A549 treated with RU486 at 1 μM for 4 hours (cell line): ENCODE measurements around the gene DCBLD1. TPM values are rescaled to one million over a fixed set of nuclear protein-coding genes. Genes with fewer than 3 reads are reported as not detected.

Experiments
- total RNA-seq: library from RNA; stranded (reverse); fragments of 200-300 nt; extraction: Qiagen RNA extraction; gene quantifications from 5 replicates; pipeline ENCODE4 v1.2.3, GENCODE V29; 2022; ENCODE audit warnings: low read depth

The DCBLD1 gene
- total RNA-seq, result 23.3 to 34.7 TPM (median 31.0 TPM) in 5 replicates

DNA sequence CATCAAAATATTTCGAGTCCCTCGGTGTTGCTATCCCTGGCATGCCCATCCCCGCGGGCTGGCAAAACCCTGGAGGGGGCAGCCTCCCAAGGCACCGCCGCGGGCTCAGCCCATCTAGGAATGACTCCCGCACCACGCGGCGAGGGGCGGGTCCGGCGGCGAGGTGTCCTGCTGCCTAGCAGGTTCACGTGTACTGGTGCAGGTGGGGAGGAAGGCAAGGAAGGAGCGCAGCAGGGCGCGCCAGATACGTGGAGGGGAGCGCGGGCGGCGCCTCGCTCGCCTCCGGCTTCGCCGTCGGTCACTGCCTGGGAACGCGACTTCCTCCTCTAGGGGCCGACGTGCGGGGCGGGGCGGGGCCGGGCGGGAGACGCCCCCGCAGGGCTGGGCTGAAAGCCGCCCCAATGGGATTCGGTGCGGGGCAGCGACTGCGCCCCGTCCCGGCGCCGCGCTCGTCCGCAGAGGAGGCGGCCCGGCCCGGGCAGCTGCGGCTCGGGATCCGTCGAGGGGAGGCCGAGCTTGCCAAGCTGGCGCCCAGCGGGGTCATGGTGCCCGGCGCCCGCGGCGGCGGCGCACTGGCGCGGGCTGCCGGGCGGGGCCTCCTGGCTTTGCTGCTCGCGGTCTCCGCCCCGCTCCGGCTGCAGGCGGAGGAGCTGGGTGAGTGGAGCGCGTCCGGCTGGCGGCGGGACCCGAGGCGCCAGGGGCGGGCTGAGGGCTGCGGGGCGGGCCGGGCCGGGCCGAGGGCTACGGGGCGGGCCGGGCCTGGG, at the start of gene DCBLD1:
DCBLD1 (plus strand) TSS at position 435 of the 764 bp plus-strand sequence; CDS start at position 543, 108 bp downstream.

Other genes with a start within 250 kb of the DCBLD1 start
- gene VGLL2, start 217.1 kb upstream of the DCBLD1 start, total RNA-seq, result not detected in 5 replicates
- 0.13 to 0.29 TPM (median 0.20 TPM) in 5 replicates for gene ROS1, start 56.7 kb upstream of the DCBLD1 start, total RNA-seq
- 7.7 to 17.3 TPM (median 16.6 TPM) in 5 replicates for gene GOPC, start 119.8 kb downstream of the DCBLD1 start, total RNA-seq
- 13.6 to 29.9 TPM (median 27.8 TPM) in 5 replicates for gene NUS1, start 192.8 kb downstream of the DCBLD1 start, total RNA-seq